Calu3 (cell line): ENCODE results near the gene RNF31. TPM values are rescaled to one million over a fixed set of nuclear protein-coding genes. Genes with fewer than 3 reads are reported as not detected.

Experiments used
- BruUV-seq: library from RNA; stranded (reverse); fragments of 400-500 nt; replicated peaks from 2 replicates; lab custom pipeline; 2021; lab: Mats Ljungman, UMichigan
- CTCF ChIA-PET: fragments of 300-600 bp; sonication (Branson Sonifier 250); formaldehyde crosslinking; loops from one replicate; lab custom pipeline; 2022; ENCODE audit warnings: antibody characterized with exemption; lab: Charles Lee
- DNase-seq: peaks from one replicate; pipeline ENCODE4 v3.0.0; 2022
- H3K27ac Mint-ChIP-seq: one replicate; pipeline ENCODE4 v1.8.0; 2022; ENCODE audit warnings: mixed read lengths; ENCODE audit not compliant: unreplicated experiment
- H3K27me3 Mint-ChIP-seq: one replicate; pipeline ENCODE4 v1.8.0; 2022; ENCODE audit warnings: mixed read lengths; ENCODE audit not compliant: unreplicated experiment
- H3K36me3 Mint-ChIP-seq: one replicate; pipeline ENCODE4 v1.8.0; 2022; ENCODE audit warnings: mild to moderate bottlenecking, moderate library complexity, mixed read lengths; ENCODE audit not compliant: insufficient read depth, unreplicated experiment
- H3K4me1 Mint-ChIP-seq: one replicate; pipeline ENCODE4 v1.8.0; 2022; ENCODE audit warnings: mild to moderate bottlenecking, low read depth, mixed read lengths; ENCODE audit not compliant: unreplicated experiment
- H3K4me3 Mint-ChIP-seq: one replicate; pipeline ENCODE4 v1.8.0; 2022; ENCODE audit warnings: mild to moderate bottlenecking, low read depth, moderate library complexity, mixed read lengths; ENCODE audit not compliant: unreplicated experiment
- H3K9me3 Mint-ChIP-seq: one replicate; pipeline ENCODE4 v1.8.0; 2022; ENCODE audit warnings: low read depth, mixed read lengths; ENCODE audit not compliant: unreplicated experiment
- intact Hi-C: fragments of 100-400 bp; cut with micrococcal nuclease; formaldehyde crosslinking; loops from one replicate; pipeline ENCODE4 v1.10.0; 2022; ENCODE audit not compliant: unreplicated experiment
- total RNA-seq: library from RNA; stranded (reverse); gene quantifications from 2 replicates; pipeline ENCODE4 v1.2.3, GENCODE V29; 2022
- TF ChIP-seq, protein P1 (sequence below): fragments of 200-600 bp; IDR thresholded peaks from one replicate; pipeline ENCODE4 v1.8.0; 2022; ENCODE audit warnings: antibody characterized with exemption; ENCODE audit not compliant: unreplicated experiment

The RNF31 gene
- total RNA-seq, 1 experiment from 2014 or later, result 103 TPM

DNA sequence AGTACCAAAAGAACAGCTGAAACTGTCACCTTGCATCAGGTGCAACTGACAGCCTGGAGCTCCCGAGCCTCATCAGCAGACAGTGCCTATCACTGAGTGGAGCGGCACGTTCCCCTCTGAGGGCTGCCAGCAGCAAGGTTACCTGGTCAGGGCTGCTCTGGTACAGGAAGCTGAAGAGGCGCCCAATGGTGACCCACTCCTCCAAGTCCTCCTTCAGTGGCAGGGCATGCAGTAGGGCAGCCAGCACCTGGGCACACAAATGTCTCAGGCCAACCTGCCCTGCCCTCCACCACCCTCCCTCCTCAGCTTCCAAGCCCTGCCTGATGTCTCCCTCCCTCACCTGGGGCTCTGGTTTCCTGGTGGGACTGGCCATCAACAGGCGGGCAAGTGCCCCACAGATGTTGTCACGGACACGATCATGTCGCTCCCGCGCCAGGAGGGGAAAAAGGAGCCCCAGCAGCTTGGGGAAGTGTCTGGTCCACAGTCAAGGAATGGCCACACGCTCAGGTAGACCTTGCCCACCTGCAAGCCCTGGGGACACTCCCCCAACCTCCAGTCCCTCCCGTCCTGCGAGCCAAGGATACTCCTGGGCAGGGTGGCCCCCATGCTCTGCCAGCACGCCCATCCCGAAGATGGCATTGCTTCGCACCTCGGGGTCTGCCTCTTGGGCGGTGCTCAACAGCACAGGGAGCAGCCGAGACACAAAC is 34.2 kb downstream of the RNF31 start:
- Mint-ChIP-seq H3K36me3 (peaks cover 72% of the 10 kb centered on the region), H3K9me3 (no peaks in the 10 kb centered on the region), H3K4me3 (no peak overlapping the region), H3K27me3 (no peaks in the 10 kb centered on the region), H3K4me1 (no peaks in the 10 kb centered on the region), H3K27ac (no peak overlapping the region)
- no peak for DNase-seq
- CTCF ChIA-PET, result no interaction called here
- BruUV-seq, result no TSS peak
- TF ChIP-seq, protein P1, sequence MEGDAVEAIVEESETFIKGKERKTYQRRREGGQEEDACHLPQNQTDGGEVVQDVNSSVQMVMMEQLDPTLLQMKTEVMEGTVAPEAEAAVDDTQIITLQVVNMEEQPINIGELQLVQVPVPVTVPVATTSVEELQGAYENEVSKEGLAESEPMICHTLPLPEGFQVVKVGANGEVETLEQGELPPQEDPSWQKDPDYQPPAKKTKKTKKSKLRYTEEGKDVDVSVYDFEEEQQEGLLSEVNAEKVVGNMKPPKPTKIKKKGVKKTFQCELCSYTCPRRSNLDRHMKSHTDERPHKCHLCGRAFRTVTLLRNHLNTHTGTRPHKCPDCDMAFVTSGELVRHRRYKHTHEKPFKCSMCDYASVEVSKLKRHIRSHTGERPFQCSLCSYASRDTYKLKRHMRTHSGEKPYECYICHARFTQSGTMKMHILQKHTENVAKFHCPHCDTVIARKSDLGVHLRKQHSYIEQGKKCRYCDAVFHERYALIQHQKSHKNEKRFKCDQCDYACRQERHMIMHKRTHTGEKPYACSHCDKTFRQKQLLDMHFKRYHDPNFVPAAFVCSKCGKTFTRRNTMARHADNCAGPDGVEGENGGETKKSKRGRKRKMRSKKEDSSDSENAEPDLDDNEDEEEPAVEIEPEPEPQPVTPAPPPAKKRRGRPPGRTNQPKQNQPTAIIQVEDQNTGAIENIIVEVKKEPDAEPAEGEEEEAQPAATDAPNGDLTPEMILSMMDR, result no peak
- intact Hi-C loops, result no loop called here

DNA sequence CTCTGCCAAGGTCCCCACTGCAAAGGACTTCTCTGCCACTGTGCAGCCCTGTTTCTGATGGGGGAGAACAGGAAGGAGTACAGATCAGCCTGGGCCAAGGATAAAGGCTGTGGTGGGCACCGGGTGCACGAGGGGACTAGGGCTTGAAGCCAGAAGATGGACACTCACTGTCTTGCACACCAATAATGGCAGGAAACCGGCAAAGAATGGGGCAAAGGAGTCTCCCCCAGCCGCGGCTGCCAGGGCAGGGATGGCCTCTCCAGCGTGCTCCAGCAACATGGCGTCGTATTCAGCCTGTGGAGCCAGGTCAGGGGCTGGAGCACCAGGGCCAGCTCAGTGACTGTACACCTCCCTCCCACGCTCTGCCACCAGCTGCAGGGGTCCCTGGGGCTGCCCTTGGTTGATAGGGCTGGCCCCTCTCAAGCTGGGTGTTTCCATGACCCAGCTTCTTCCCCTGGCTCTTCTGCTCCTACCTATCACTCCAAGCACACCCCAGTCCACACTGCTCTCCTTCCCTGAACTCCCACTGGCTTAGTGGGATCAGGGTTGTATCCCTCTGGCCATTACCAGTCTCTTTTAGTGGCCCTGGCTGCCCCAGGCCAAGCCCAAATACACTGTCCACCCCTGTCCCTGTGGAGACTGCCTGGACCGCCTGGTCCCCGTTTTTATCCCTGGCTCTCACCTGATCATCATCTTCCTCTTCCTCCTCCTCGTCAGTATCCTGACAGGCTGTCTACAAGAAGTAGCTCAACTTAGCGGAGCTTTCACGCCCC is 35.0 kb downstream of the RNF31 start:
- Mint-ChIP-seq H3K4me3 (no peak overlapping the region), H3K36me3 (peaks cover 72% of the 10 kb centered on the region), H3K4me1 (peaks cover 5% of the 10 kb centered on the region), H3K27ac (peak overlapping the region; percentile 13), H3K9me3 (no peaks in the 10 kb centered on the region), H3K27me3 (no peaks in the 10 kb centered on the region)
- CTCF ChIA-PET, result no interaction called here
- intact Hi-C loops, result no loop called here
- DNase-seq, result no peak
- TF ChIP-seq, protein P1, result no peak
- no TSS peak for BruUV-seq

DNA sequence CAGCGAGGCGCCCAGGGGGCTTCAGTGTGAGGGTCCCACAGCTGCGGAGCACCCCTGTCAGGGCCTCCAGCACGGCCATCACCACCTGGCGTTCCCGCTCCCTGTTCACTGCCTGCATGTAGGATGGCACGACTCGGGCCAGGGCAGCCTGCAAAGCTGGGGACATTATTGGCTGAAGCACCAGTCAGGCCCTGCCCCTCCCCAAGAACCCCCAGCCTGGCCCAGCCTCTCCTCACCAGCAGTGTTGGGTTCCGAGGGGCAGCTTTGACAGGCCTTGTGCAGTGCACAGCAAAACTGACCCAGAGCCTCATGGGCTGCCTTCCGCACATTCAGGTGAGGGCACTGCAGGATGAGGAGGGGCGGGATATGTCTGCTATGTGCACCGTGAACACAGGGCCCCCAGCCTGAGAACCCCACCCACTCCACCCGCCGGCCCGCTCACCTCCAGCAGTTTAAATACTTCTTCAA is 35.8 kb downstream of the RNF31 start:
- Mint-ChIP-seq H3K4me1 (peaks cover 12% of the 10 kb centered on the region), H3K27me3 (no peaks in the 10 kb centered on the region), H3K27ac (peak overlapping the region; percentile 13), H3K4me3 (no peak overlapping the region), H3K9me3 (no peaks in the 10 kb centered on the region), H3K36me3 (peaks cover 70% of the 10 kb centered on the region)
- DNase-seq, result no peak
- TF ChIP-seq, protein P1, result no peak
- intact Hi-C loops, result no loop called here
- CTCF ChIA-PET, result no interaction called here
- BruUV-seq, result no TSS peak

DNA sequence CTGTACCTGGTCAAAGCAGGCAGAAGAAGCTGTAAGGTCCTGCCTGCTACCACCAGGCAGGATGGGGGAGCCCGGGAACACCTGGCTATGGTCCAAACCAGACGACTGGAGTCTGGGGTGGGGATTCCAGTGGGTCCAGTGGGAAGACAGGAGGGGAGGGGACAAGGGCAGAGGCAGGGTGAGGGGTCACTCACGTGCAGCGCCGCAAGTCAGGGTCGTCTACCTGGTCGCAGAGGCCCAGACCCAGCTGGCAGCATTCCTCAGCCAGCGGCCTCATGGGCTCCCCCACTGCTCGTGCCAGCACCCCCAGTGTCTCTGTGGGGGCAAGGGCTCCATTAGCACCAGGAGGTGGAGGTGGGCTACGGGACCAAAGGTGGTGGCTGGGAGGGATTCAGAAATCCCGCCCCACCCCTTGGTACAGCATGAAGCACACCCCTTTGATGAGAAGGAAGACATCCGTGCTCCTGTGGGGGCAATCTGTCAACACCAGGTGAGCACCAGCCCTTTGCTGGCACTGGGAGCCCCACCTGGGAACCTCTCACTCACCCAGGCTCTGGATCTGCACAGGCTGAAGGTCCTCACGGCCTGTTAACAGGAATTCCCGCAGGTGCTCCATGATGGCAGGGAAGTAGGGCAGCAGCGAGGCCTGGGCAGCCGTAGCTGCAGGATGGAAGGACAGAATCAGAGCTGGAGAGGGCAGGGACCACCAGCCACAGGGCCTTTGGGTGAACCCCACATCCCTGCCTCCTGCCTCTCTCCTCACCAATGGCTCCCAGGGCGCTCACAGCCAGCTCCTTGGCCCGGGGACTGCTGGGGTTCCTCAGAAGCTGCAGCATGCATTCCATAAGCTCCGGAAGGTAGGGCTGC is 37.0 kb downstream of the RNF31 start:
- H3K36me3 Mint-ChIP-seq, result peaks cover 78% of the 10 kb centered on the region
- no peak overlapping the region for H3K4me3 Mint-ChIP-seq

More for the DNA sequence above, 37.0 kb downstream of the RNF31 start:
- intact Hi-C loops, result no loop called here
- Mint-ChIP-seq H3K27ac (no peak overlapping the region), H3K9me3 (no peaks in the 10 kb centered on the region), H3K27me3 (no peaks in the 10 kb centered on the region), H3K4me1 (peaks cover 18% of the 10 kb centered on the region)
- no TSS peak for BruUV-seq
- DNase-seq, result no peak
- CTCF ChIA-PET, result no interaction called here
- TF ChIP-seq, protein P1, result no peak
